HG03571 (cell line): Measurements from ENCODE around the gene MS4A4A.

Experiments used
- ATAC-seq: cut with Tn5 transposase; IDR thresholded peaks from one replicate; pipeline ENCODE4 v1.9.1; 2021; ENCODE audit not compliant: unreplicated experiment

Gene MS4A4A

GRCh38 chr11:60345489-60345888 is 65.0 kb downstream of the MS4A4A start:
- no peak for ATAC-seq

GRCh38 chr11:60347084-60347797 is 66.8 kb downstream of the MS4A4A start:
- ATAC-seq = no peak

- ATAC-seq = no peak
Measured at GRCh38 chr11:60348116-60348515, 67.7 kb downstream of the MS4A4A start.

- no peak for ATAC-seq
Measured at GRCh38 chr11:60349990-60350389, 69.5 kb downstream of the MS4A4A start.

- no peak for ATAC-seq
Measured at GRCh38 chr11:60357771-60358170, 77.3 kb downstream of the MS4A4A start.
